GM12873 (cell line): ENCODE results near the gene NCLN.
A peak's percentile ranks its signal among the peaks of the same experiment; 100 is the strongest.

ENCODE experiments used
- TF ChIP-seq, protein P1 (sequence below): IDR thresholded peaks from 2 replicates; pipeline ENCODE4 v1.5.1; 2012; ENCODE audit warnings: low read depth, mild to moderate bottlenecking, moderate library complexity, low read length, control low read depth; ENCODE audit not compliant: insufficient read depth; ENCODE audit errors: missing control alignments

NCLN gene

DNA sequence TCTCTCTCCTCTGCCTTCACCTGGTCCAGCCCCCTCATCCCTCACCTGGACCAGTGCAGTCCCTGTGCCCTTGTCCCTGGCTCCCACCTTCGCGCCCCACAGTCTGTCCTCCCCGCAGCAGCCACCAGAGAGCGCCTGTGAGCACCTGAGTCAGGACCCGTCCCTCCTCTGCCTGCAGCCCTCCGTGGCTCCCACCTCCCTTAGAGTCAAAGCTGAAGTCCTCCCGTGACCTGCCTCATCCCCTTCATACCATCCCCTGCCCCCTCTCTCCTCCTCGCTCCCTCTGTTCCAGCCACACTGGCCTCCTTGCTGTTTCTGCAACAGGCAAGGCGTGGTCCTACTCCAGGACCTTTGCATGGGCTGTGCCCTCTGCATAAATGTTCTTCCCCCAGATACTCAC lies 49.1 kb downstream of the NCLN start:
- TF ChIP-seq, protein P1, sequence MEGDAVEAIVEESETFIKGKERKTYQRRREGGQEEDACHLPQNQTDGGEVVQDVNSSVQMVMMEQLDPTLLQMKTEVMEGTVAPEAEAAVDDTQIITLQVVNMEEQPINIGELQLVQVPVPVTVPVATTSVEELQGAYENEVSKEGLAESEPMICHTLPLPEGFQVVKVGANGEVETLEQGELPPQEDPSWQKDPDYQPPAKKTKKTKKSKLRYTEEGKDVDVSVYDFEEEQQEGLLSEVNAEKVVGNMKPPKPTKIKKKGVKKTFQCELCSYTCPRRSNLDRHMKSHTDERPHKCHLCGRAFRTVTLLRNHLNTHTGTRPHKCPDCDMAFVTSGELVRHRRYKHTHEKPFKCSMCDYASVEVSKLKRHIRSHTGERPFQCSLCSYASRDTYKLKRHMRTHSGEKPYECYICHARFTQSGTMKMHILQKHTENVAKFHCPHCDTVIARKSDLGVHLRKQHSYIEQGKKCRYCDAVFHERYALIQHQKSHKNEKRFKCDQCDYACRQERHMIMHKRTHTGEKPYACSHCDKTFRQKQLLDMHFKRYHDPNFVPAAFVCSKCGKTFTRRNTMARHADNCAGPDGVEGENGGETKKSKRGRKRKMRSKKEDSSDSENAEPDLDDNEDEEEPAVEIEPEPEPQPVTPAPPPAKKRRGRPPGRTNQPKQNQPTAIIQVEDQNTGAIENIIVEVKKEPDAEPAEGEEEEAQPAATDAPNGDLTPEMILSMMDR = peak; percentile 68

DNA sequence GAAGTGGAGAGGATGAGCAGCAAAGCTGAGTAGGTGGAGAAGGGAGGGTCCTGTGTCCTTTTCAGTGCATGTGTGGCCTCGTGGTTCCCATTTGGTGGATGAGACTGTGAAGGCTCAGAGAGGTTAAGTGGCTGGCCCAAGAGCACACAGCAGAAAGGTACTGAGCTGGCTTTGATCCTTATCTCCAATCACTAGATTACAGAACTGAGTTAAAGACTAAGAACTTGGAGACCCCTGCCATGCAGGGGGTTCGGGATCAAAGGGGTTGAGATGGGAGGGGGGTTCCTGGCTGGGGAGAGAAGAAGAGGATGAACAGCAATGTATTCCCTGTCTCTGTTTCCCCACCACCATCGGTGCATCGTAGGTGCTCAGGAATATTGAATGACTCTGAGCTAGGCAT lies 50.5 kb downstream of the NCLN start:
- TF ChIP-seq, protein P1 = no peak

DNA sequence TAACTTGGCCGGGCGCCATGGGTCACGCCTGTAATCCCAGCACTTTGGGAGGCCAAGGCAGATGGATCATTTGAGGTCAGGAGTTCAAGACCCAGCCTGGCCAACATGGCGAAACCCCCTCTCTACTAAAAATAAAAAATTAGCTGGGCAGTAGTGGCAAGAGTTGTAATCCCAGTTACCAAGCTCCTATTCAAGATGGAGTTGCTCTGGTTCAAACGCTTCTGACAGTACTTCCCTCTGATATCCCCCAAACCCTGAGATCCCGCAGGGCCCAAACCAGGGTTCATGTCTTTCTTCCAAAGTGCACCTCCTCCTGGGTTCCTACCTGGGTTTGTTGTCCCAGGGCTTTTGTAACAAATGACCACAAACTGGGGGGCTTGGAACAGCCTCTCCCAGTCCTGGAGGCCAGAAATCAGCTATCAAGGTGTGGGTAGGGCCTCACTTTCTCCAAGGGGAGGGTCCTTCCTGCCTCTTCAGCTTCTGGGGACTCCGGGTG lies 52.4 kb downstream of the NCLN start:
- TF ChIP-seq, protein P1 = no peak

DNA sequence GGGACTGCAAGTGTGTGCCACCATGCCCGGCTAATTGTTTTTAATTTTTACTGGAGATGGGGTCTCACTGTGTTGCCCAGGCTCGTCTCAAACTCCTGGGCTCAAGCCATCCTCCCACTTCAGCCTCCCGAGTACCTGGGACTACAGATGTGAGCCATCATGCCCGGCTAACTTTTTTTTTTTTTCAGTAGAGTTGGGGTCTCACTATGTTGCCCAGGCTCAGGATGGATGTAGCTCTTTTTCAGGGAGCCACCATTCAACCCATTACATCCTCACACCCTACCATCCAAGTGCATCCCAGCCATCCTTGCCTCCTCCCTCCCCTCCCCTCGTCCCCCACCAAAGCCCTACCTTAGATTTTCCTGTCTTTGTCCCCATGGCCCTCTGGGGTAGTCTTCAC lies 53.6 kb downstream of the NCLN start:
- TF ChIP-seq, protein P1 = no peak

DNA sequence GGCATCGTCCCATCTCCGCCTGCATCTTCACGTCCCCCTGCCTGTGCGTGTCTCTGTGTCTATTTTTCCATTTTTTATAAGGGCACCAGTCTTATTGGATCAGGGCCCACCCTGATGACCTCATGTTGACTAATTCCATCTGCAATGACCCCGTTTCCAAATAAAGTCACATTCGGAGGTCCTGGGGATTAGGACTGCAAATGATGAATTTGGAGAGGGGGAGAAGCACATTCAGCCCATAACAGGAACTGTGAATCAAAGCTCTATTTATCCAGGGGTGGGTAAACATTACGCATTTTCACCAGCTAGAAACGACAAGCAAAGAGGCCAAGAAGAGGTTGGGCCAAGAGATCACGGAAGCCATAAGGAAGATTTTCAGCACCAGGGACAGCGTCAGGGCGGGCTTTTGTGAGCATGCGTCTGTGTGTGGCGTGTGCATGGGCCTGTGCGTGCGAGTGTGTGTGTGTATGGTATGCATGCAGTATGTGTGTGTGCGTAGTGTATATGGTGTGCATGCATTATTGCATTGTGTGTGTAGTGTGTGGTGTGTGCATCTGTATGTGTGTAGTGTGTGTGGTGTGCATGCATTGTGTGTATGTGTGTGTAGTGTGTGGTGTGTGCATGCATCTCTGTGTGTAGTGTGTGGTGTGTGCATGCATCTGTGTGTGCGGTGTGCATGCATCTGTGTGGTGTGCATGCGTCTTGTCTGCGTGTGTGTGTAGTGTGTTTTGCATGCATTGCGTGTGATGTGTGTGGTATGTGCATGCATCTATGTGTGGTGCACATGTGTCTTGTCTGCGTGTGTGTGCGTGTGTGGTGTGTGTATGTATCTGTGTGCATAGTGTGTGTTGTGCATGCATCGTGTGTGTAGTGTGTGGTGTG lies 58.3 kb downstream of the NCLN start:
- TF ChIP-seq, protein P1 = no peak

DNA sequence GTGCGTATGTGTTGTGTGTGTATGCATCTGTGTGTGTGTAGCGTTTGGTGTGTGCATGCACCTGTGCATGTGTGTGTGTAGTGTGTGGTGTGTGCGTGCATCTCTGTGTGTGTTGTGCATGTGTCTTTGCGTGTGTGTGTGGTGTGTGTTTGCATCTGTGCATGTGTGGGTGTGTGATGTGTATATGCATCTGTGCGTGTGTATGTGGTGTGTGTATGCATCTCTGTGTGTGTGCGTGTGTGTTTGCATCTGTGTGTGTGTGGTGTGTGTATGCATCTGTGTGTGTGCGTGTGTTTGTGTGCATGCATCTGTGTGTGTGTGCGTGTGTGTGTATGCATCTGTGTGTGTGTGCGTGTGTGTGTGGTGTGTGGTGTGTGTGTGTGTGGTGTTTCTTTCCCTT lies 59.3 kb downstream of the NCLN start:
- TF ChIP-seq, protein P1 = no peak

DNA sequence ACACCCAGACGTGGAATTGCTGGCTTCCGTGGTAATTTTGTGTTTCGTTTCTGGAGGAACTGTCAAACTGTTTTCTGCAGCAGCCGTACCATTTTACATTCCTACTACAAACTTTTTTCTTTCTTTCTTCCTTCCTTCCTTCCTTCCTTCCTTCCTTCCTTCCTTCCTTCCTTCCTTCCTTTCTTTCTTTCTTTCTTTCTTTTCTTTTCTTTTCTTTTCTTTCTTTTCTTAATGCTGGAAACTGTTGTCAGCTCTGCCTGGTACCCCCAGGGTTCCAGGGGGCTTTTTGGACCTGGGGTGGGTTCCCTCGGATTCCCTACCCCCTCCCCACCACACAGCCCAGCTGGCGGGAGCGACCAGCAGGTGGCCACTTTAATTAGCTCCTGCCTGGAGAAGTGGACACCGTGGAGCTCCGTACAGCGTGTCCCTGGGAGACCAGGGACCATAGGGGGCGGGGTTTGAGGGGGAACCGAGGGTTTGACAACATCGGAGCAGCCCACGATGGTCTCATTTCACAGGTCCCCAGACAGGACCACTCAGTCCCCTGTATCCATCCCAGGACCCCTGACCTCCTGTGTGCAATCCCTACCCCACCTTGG lies 63.1 kb downstream of the NCLN start:
- TF ChIP-seq, protein P1 = no peak
